Measurements from ENCODE around the gene NUMA1. TPM values are rescaled to one million over a fixed set of nuclear protein-coding genes. Genes with fewer than 3 reads are reported as not detected.

The NUMA1 gene
- total and polyA plus RNA-seq, 9 of the 15 experiments (the other 6 are each of a cell fraction or from before 2014, with no cell fraction given): 4.1 to 104 (median 51.2) TPM

- ChIA-PET CTCF (ENCODE audit: low intra/inter-chr PET ratio) (no interaction called here), POLR2A (interaction anchor here (1.5 to 1.6 kb wide), 2 partner anchors 10 to 12 kb away, joined by 4 to 5 read pairs; partner anchors contain the start of gene ANAPC15)
- H3K4me3 ChIP-seq: no peak overlapping the region
- no peaks in the 10 kb centered on the region for H3K79me2 ChIP-seq (ENCODE audit: control insufficient read depth, insufficient read depth, low read length)
- H3K9ac ChIP-seq (ENCODE audit: insufficient read depth in 1 of 2, low read depth in 2 of 2, low read length in 2 of 2): no peak overlapping the region
- DNase-seq (ENCODE audit: extremely low read depth in 1 of 4, low spot score in 3 of 4) (no peak), FAIRE-seq (no peak), ATAC-seq (no peak)
- no peaks in the 10 kb centered on the region; the same call in 1 of the 2 replicates for H3K9me3 ChIP-seq (replicated peaks; ENCODE audit: control insufficient read depth, insufficient read depth, low read depth, low read length)
- H3K4me1 ChIP-seq (replicated peaks in 1 of 2; ENCODE audit: control insufficient read depth in 2 of 2, insufficient read depth in 2 of 2, low read length in 2 of 2): peaks cover 25 to 30% of the 10 kb centered on the region in 2 experiments
- H2AFZ ChIP-seq (ENCODE audit: low read depth, low read length): no peak overlapping the region
- in situ Hi-C loops (cut with MboI): no loop called here
- H3K27ac ChIP-seq (ENCODE audit: extremely low read depth, low read depth, low read length): no peak overlapping the region
- intact Hi-C loops (cut with micrococcal nuclease): no loop called here
- WGBS (ENCODE audit: insufficient coverage, low coverage, missing lambda C conversion rate): 33% methylated on average over 1 of the region's 1 CpG
- no peaks in the 10 kb centered on the region for H3K27me3 ChIP-seq (ENCODE audit: control insufficient read depth in 2 of 2, insufficient read depth in 2 of 2, low read length in 2 of 2)
- H3K9me1 ChIP-seq (ENCODE audit: control insufficient read depth, insufficient read depth, low read length): no peaks in the 10 kb centered on the region
- no peaks in the 10 kb centered on the region for H3K36me3 ChIP-seq (ENCODE audit: control insufficient read depth, insufficient read depth, low read length)
- H3K4me2 ChIP-seq (ENCODE audit: insufficient read depth, low read length): no peak overlapping the region
- BruUV-seq (replicated peaks): no TSS peak
- H4K20me1 ChIP-seq (replicated peaks; ENCODE audit: control insufficient read depth, insufficient read depth, low read length): no peaks in the 10 kb centered on the region
- TF ChIP-seq, protein P1, sequence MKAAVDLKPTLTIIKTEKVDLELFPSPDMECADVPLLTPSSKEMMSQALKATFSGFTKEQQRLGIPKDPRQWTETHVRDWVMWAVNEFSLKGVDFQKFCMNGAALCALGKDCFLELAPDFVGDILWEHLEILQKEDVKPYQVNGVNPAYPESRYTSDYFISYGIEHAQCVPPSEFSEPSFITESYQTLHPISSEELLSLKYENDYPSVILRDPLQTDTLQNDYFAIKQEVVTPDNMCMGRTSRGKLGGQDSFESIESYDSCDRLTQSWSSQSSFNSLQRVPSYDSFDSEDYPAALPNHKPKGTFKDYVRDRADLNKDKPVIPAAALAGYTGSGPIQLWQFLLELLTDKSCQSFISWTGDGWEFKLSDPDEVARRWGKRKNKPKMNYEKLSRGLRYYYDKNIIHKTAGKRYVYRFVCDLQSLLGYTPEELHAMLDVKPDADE (conservative IDR thresholded peaks at IDR 0.05; ENCODE audit: control insufficient read depth, low read depth, low read length): no peak
- TF ChIP-seq TAF15 (IDR thresholded peaks at IDR 0.05; ENCODE audit: low read depth, low read length) (no peak), GMEB1 (CRISPR knock-in tag; IDR thresholded peaks at IDR 0.05) (no peak), ZNF512 (tag; IDR thresholded peaks at IDR 0.05) (no peak), SUPT5H (IDR thresholded peaks at IDR 0.05) (no peak), DACH1 (IDR thresholded peaks at IDR 0.05; ENCODE audit: partially characterized antibody) (no peak), CREB1 (IDR thresholded peaks at IDR 0.05) (no peak), CREB1 (CRISPR knock-in tag; IDR thresholded peaks at IDR 0.05) (no peak), BRF2 (IDR thresholded peaks at IDR 0.05; ENCODE audit: borderline replicate concordance, insufficient read depth, insufficient read length) (no peak), MAFF (IDR thresholded peaks at IDR 0.05; ENCODE audit: low read length) (no peak; the same call in 1 of the 2 replicates), ELK3 (CRISPR knock-in tag; IDR thresholded peaks at IDR 0.05) (no peak), ZNF24 (IDR thresholded peaks at IDR 0.05) (no peak), TBL1XR1 (IDR thresholded peaks at IDR 0.05; ENCODE audit: low read length in 2 of 2) (no peak), SMARCE1 (IDR thresholded peaks at IDR 0.05) (peak; percentile 48; the same call in 1 of the 2 replicates), ZNF282 (CRISPR knock-in tag; IDR thresholded peaks at IDR 0.05) (no peak)
Observed at GRCh38 chr11:72122607-72123006, 42.3 kb upstream of the NUMA1 start.

Measured in K562 (cell line).